PC-3 (cell line): Measurements from ENCODE around the gene GLO1. TPM values are rescaled to one million over a fixed set of nuclear protein-coding genes. Genes with fewer than 3 reads are reported as not detected.

Source experiments
- ATAC-seq: fragments of 200-7000 bp; cut with Tn5 transposase; 2 replicates; pipeline ENCODE4 v1.9.1; 2020; ENCODE audit warnings: mild to moderate bottlenecking, moderate library complexity
- Bru-seq: library from RNA; stranded (reverse); fragments of 400-500 nt; gene quantifications from one replicate; lab custom pipeline; 2021; lab: Mats Ljungman, UMichigan
- BruChase-seq, 2 experiments: library from RNA; stranded (reverse); fragments of 400-500 nt; gene quantifications; one replicate each; lab custom pipeline; 2021; lab: Mats Ljungman, UMichigan
- BruUV-seq: library from RNA; stranded (reverse); fragments of 400-500 nt; replicated peaks from 2 replicates; lab custom pipeline; 2021; lab: Mats Ljungman, UMichigan
- CTCF ChIA-PET: fragments of 300-600 bp; sonication (Branson Sonifier 250); formaldehyde crosslinking; loops from one replicate; lab custom pipeline; 2022; ENCODE audit warnings: antibody characterized with exemption; lab: Charles Lee
- POLR2A ChIA-PET: fragments of 300-600 bp; sonication (Branson Sonifier 250); formaldehyde crosslinking; loops from one replicate; lab custom pipeline; 2022; ENCODE audit warnings: antibody characterized with exemption; ENCODE audit not compliant: unreplicated experiment; lab: Charles Lee
- DNase-seq: peaks from one replicate; pipeline ENCODE4 v3.0.0-alpha.2; 2015
- H2AFZ ChIP-seq: fragments of 300-600 bp; sonication (generic); 2 replicates; pipeline ENCODE4 v1.6.0; 2016; ENCODE audit warnings: antibody characterized with exemption, low read length
- H3F3A ChIP-seq: fragments of 300-600 bp; sonication (generic); one replicate; pipeline ENCODE4 v1.6.0; 2017; ENCODE audit warnings: antibody characterized with exemption, low read length, control low read depth, mild to moderate bottlenecking; ENCODE audit not compliant: unreplicated experiment
- H3K27ac ChIP-seq: fragments of 300-600 bp; sonication (generic); 2 replicates; pipeline ENCODE4 v1.5.1; 2016; ENCODE audit warnings: mild to moderate bottlenecking, low read length
- H3K27me3 ChIP-seq: fragments of 300-600 bp; sonication (generic); 2 replicates; pipeline ENCODE4 v1.6.1; 2016; ENCODE audit warnings: low read length, mixed read lengths
- H3K36me3 ChIP-seq: fragments of 300-600 bp; sonication (generic); 2 replicates; pipeline ENCODE4 v1.6.1; 2016; ENCODE audit warnings: low read depth, mixed run types, low read length, mixed read lengths
- H3K4me1 ChIP-seq: fragments of 300-600 bp; sonication (generic); 2 replicates; pipeline ENCODE4 v1.5.1; 2016; ENCODE audit warnings: low read length; ENCODE audit not compliant: insufficient read depth
- H3K4me2 ChIP-seq: fragments of 300-600 bp; sonication (generic); 2 replicates; pipeline ENCODE4 v1.6.0; 2016; ENCODE audit warnings: low read length
- H3K4me3 ChIP-seq: fragments of 300-600 bp; sonication (generic); 2 replicates; pipeline ENCODE4 v1.5.1; 2016; ENCODE audit warnings: mild to moderate bottlenecking, low read length, mixed read lengths
- H3K79me2 ChIP-seq: fragments of 300-600 bp; sonication (generic); 2 replicates; pipeline ENCODE4 v1.6.1; 2017; ENCODE audit warnings: low read length, mixed read lengths
- H3K9ac ChIP-seq: fragments of 300-600 bp; sonication (generic); 2 replicates; pipeline ENCODE4 v1.6.0; 2016; ENCODE audit warnings: mild to moderate bottlenecking, low read length
- H3K9me2 ChIP-seq: fragments of 300-600 bp; sonication (generic); replicated peaks from 2 replicates; pipeline ENCODE4 v1.6.1; 2016; ENCODE audit warnings: mixed run types, low read length, mixed read lengths
- H3K9me3 ChIP-seq: fragments of 300-600 bp; sonication (generic); 2 replicates; pipeline ENCODE4 v1.6.1; 2016; ENCODE audit warnings: low read length, mixed read lengths
- H4K20me1 ChIP-seq: fragments of 300-600 bp; sonication (generic); 2 replicates; pipeline ENCODE4 v1.6.1; 2016; ENCODE audit warnings: low read length, mixed read lengths
- EZH2 ChIP-seq: fragments of 300-600 bp; sonication (generic); IDR thresholded peaks from one replicate; pipeline ENCODE4 v1.6.1; 2017; ENCODE audit warnings: antibody characterized with exemption, mild to moderate bottlenecking, low read length; ENCODE audit not compliant: unreplicated experiment
- EZH2phosphoT487 ChIP-seq: fragments of 300-600 bp; sonication (generic); IDR thresholded peaks from 2 replicates; pipeline ENCODE4 v1.6.1; 2018; ENCODE audit warnings: mild to moderate bottlenecking, antibody characterized with exemption, low read length, borderline replicate concordance
- intact Hi-C: fragments of 100-400 bp; cut with micrococcal nuclease; formaldehyde crosslinking; loops from 2 replicates; pipeline ENCODE4 v1.9.0; 2023
- long read RNA-seq: library from polyadenylated mRNA; unstranded; transcript quantifications from one replicate; pipeline ENCODE4 v2.0.0, GENCODE V29; 2021; ENCODE audit not compliant: unreplicated experiment
- total RNA-seq: library from RNA; depleted of rRNA; stranded (reverse); fragments of >200 nt; gene quantifications from 2 replicates; pipeline ENCODE4 v1.2.3, GENCODE V29; 2014; rRNA removed
- TF ChIP-seq, protein P1 (sequence below): fragments of 300-600 bp; sonication (generic); conservative IDR thresholded peaks from 2 replicates; pipeline ENCODE4 v1.5.1; 2017; ENCODE audit warnings: antibody characterized with exemption, low read depth, mild to moderate bottlenecking, low read length

Gene GLO1
- total RNA-seq: 194 and 233 TPM in 2 replicates
- Bru-seq, nascent RNA: percentile 82 among the genes with signal in this experiment
- BruChase-seq, experiment 1, labeled RNA remaining after a 6-hour chase: percentile 85 among the genes with signal in this experiment
- percentile 76 among the genes with signal in this experiment for BruChase-seq, experiment 2, labeled RNA remaining after a 2-hour chase
- long read RNA-seq, transcript GLO1-201 (6 exons, 2,012 nt): major isoform, 77 of 87 reads
- long read RNA-seq, partial matches to known transcripts: 3 of 87 reads
- long read RNA-seq, other reads (novel, unspliced or antisense): 6 of 87 reads

DNA sequence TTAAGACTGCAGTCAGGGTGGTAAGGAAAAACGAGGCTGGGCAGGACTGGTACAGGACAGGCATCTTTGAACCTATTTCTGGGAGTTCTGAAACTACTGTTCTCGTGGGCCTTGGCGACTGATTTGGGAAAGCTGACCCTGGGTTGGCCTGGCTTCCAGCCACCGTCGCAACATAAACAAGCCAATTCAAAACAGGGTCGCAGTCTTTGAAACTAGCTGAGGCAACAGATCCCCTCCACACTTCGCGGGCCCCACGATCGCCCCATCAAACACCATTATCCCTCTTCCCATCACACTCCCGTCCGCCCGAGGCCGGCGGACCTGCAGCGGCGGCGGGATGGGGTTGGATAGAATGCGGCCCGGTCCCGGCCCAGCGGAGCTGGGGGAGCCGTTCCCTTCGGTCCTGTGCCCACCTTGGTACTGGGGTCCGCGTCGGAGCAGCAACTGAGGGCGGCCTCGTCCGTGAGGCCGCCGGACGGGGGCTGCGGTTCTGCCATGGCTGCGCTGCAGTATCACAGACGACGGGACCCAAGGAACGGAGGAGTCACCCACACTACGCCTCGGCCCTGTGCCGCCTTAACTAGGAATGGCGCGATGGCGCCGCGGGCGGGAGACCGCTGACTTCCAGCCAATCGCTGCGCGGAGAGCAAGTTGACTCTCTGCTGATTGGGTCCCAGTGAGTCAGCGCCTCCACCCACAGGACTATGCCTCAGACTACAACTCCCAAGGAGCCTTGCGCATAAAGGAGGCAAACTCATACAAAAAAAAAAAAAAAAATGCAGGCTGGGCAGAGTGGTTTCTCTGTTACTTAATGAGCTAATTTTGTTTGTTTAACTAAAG is at the start of gene GLO1:
GLO1 (minus strand) TSS at position 588 of the 840 bp plus-strand sequence; CDS start at position 497, 91 bp downstream.
- intact Hi-C loops: loop anchor here (1.0 kb wide), 1 partner anchor 92 kb away; no protein-coding TSS in a partner anchor

DNA sequence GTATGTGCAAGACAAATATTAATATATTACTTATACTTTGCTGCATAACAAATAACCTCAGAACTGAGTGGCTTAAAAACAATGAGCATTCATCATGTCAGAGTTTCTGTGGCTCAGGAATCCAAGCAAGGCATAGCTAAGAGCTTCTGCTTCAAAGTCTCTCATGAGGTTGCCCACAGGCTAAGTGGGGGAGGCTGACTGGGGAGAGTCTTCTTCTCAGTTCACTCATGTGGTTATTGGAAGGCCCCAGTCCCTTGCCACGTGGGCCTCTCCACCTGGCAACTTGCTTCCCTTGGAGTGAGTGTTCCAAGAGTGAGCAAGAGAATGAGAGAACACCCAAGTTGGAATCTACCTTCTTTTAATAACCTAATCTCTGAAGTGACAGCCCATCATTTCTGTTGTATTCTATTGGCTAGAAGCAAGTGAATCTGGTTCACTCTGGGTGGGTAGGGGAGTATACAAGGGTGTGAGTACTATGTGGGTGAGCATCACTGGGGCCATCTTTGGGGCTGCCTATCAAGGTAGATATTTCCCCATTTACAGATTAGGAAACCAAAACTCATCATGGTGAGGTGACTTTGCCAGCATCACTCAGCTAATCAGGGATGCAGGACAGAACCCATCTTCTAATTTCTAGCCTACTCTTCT is 48.1 kb upstream of the GLO1 start:
- Histone ChIP-seq H4K20me1 (no peaks in the 10 kb centered on the region), H3K4me2 (no peak overlapping the region), H3K9me3 (no peaks in the 10 kb centered on the region), H3K79me2 (no peaks in the 10 kb centered on the region), H2AFZ (no peak overlapping the region), H3K27me3 (no peaks in the 10 kb centered on the region), H3K4me1 (peaks cover 28% of the 10 kb centered on the region), H3K9ac (no peak overlapping the region), H3K4me3 (no peak overlapping the region), H3K36me3 (no peaks in the 10 kb centered on the region), H3K27ac (peak overlapping the region; percentile 46), H3K9me2 (no peaks in the 10 kb centered on the region), H3F3A (no peaks in the 10 kb centered on the region)
- TF ChIP-seq EZH2: no peak
- TF ChIP-seq, protein P1, sequence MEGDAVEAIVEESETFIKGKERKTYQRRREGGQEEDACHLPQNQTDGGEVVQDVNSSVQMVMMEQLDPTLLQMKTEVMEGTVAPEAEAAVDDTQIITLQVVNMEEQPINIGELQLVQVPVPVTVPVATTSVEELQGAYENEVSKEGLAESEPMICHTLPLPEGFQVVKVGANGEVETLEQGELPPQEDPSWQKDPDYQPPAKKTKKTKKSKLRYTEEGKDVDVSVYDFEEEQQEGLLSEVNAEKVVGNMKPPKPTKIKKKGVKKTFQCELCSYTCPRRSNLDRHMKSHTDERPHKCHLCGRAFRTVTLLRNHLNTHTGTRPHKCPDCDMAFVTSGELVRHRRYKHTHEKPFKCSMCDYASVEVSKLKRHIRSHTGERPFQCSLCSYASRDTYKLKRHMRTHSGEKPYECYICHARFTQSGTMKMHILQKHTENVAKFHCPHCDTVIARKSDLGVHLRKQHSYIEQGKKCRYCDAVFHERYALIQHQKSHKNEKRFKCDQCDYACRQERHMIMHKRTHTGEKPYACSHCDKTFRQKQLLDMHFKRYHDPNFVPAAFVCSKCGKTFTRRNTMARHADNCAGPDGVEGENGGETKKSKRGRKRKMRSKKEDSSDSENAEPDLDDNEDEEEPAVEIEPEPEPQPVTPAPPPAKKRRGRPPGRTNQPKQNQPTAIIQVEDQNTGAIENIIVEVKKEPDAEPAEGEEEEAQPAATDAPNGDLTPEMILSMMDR: no peak
- no peak for TF ChIP-seq EZH2phosphoT487
- intact Hi-C loops: loop anchor here (5.0 kb wide), 1 partner anchor 46 kb away; no protein-coding TSS in a partner anchor
- ChIA-PET POLR2A (no interaction called here), CTCF (interaction anchor here (0.6 kb wide), 1 partner anchor 9 kb away, joined by 3 read pairs; no protein-coding TSS in a partner anchor)
- DNase-seq (peak; percentile 69), ATAC-seq (peak; percentile 67)
- BruUV-seq: no TSS peak

More for the DNA sequence above, at the start of gene GLO1:
- no peaks in the 10 kb centered on the region for H4K20me1 ChIP-seq
- peaks cover 48% of the 10 kb centered on the region for H3K79me2 ChIP-seq
- CTCF ChIA-PET: interaction anchor here (0.6 kb wide), 5 partner anchors 36 to 317 kb away, joined by 3 to 10 read pairs (median 6); no protein-coding TSS in a partner anchor
- H3K27ac ChIP-seq: peak within 1 kb of the TSS; percentile 20
- peak within 1 kb of the TSS; percentile 88 for H3K9ac ChIP-seq
- peak; percentile 98 for DNase-seq
- no peaks in the 10 kb centered on the region for H3F3A ChIP-seq
- peaks cover 21% of the 10 kb centered on the region for H3K36me3 ChIP-seq
- TF ChIP-seq EZH2 (no peak), EZH2phosphoT487 (no peak)
- TF ChIP-seq, protein P1: no peak
- H3K9me2 ChIP-seq: no peaks in the 10 kb centered on the region
- H3K4me1 ChIP-seq: no peaks in the 10 kb centered on the region; the same call in 1 of the 2 replicates
- H2AFZ ChIP-seq: peak within 1 kb of the TSS; percentile 83
- H3K4me3 ChIP-seq: peak within 1 kb of the TSS; percentile 89
- no peaks in the 10 kb centered on the region for H3K9me3 ChIP-seq
- POLR2A ChIA-PET: interaction anchor here (0.5 to 0.7 kb wide), 9 partner anchors 11 to 1340 kb away, joined by 3 to 22 read pairs (median 8); no protein-coding TSS in a partner anchor
- H3K4me2 ChIP-seq: peak within 1 kb of the TSS; percentile 90
- H3K27me3 ChIP-seq: no peaks in the 10 kb centered on the region
- BruUV-seq: TSS peak; percentile 54
- peak; percentile 99 for ATAC-seq
